ENCODE results near the gene CALML4.
"Not testable (repeated sequence)": the region's sequence is repeated elsewhere in the genome, so short reads cannot be mapped to it uniquely, and the experiment has no call there.

CALML4 gene

DNA sequence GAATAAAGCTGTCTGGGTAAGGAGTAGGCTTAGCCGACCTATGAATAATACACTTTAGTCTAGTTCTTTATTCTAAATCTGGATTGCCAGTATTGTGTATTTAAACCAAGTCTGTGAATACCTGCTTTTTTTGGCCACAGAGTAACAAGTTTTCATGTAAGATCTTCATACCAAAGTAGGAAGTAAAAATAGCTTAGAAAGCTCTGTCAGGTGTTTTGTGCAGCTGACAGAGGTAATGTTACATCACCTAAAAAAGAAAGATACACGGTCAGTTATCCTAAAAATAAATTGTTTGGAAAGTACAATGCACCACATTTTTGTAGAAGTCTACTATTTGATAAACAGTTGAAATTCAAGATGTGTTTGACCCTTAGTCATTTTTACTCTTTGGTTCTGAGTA is 16.5 kb downstream of the CALML4 start:
- DNase-seq = no peak

DNA sequence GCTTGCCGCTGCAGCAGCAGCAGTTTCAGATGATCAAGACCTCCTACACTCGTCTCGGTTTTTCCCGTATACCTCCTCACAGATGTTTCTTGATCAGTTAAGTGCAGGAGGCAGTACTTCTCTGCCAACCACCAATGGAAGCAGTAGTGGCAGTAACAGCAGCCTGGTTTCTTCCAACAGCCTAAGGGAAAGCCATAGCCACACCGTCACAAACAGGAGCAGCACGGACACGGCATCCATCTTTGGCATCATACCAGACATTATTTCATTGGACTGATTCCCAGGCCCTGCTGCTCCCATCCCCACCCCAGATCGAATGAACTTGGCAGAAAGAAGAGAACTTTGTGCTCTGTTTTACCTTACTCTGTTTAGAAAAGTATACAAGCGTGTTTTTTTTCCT is 17.6 kb downstream of the CALML4 start:
- DNase-seq = peak; percentile 62 to 81

DNA sequence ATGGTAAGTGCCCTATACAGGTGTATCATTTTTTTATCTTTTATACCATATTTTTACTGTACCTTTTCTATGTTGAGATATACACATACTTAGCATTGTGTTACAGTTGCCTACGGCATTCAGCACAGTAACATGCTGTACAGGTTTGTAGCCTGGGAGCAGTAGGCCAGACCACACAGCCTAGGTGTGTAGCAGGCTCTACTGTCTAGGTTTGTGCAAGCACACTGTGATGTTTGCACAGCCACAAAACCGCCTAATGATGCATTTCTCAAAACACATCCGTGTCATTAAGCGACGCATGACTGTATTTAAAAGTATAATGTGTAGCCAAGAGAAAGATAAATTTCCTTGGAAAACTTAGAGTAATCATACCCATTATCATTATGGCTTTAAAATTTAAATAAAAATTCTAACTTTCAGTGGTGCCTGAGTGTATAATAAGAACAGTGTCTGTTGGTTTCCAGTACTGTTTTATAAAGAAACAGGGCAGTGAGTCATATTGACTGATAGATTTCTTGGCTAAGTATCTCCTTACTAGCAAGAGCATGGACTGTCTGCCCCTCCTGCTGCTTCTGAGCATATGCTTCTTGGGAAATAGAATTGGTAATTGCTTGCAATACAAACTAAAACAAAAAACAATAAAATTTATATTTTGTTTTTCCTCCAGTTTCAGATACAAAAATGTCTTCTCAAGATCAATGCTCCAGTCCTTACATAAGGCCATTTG is 18.3 kb downstream of the CALML4 start:
- peak; percentile 19 to 61 for DNase-seq

DNA sequence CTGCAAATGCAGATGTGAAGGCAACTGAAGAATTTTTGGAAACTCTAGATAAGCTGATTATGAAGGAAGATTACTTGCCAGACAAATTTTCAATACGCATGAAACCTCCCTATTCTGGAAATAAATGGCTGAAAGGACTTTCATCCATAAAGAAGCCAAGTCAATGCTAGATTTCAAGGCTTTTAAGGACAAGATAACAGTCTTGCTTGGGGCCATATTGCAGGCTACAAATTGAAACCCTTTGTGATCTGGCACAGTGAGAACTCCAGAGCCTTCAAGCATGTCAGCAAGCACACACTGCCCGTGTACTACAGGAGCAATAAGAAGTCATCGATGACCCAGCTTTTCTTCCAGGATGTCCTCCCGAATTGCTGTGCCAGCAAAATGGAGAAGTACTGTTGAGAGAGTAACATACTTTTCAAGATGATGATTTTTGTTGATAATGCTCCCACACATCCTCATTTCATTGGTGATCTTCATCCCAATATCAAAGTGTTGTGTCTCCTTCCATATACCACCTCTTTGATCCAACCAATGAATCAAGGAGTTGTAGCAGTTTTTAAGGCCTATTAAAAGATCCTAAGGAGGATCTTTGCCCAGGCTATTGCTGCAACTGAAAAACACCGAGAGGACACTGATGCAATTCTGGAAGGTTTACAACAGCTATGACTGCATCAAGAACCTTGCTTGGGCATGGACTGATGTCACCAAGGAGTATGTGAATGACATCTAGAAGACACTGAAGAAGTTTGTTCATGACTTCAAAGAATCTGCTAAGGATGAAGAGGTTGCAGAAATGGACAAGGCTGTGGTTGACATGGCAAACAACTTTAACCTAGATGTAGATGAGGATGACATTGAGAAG is 20.3 kb downstream of the CALML4 start:
- DNase-seq = no peak

DNA sequence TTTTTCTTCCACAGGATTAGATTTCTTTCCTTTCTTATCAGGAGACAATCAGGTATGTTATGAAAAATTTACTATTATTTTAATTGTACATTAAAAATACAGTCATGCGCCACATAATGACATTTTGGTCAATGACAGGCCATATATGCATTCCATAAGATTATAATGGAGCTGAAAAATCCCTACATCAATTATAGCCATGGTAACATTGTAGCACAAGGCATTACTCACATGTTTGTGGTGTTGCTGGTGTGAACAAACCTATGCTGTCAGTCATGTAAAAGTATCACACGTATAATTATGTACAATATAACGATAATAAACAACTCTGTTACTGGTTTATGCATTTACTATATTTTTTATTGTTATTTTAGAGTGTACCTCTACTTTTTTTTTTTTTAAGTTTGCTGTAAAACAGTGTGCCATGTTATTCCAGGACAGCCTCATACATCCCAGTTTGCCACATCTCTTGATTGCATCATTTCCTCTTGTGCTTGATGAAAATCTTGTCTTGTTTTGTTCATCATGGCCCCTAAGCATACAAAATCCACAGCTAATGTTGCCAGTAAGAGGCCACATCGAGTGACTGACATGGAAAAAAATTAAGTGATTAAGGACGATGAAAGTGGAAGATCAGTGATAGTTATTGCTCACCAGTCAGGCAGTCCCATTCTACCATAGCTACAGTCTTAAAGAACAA is 21.4 kb downstream of the CALML4 start:
- no peak for DNase-seq

DNA sequence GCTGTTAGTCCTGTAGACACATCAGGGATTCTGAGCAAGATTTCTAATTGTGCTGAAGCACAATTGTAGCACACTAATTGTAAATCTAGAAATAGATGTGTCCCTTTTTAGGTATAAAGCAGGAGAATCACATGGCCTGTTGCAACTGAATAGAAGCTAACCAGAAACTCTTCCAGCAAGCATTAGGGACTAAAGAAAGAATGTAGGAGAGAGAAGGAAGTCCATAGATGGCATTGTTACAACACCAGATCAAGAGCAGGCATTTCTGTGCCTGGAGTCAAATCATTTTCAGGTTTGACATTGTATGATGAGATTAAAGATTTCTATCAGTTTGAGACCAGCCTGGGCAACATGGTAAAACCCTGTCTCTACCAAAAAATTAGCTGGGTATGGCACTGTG is 27.4 kb downstream of the CALML4 start:
- DNase-seq = no peak

DNA sequence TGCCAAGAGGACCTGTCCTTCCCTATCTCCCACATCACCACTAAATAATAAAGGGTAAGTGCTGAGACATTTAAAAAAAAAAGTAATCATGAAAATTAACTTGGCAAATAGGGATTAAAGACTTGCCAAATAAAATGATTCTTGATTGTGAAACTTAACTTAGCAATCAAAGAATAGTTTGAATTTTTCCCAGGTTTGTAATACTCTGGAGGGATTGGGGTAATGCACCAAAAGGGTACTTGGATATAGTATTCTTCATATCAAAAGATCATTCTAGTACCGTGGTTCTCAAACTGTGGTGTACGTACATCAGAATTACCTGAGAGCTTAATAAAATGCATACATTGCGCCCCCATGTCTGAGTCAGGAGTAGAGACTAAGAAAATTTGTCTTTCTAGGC is 28.5 kb downstream of the CALML4 start:
- DNase-seq = no peak

DNA sequence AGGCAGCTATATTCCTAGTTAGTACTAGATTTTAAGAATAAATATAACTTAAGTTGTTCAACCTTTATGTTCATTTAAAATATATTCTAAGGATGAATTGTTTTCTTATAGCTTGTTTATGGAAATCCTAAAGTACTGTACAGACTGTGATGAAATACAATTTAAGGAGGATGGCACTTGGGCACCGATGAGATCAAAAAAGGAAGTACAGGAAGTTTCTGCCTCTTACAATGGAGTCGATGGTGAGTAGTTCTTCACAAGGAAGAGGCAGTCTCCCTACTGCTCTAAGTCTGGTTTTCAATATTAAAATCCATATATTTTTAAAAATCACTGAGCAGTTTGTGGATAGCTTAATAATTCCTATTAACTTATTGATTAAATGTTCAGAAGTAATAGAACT is 29.6 kb downstream of the CALML4 start:
- no peak for DNase-seq

DNA sequence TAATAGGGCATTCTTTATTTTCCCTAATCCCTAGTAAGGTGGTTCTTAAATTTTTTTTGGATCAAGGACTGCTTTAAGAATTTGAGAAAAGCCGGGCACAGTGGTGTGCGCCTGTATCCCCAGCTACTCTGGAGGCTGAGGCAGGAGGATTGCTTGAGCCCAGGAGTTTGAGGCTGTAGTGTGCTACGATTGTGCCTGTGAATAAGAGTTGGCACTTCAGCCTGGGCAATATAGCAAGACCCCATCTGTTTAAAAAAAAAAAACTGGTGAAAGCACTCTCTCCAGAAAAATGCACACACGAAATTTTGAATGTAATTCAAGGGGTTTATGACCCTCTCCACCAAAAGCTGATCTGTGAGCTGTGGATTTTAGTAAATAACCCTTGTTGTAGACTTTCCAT is 32.0 kb downstream of the CALML4 start:
- no peak for DNase-seq

DNA sequence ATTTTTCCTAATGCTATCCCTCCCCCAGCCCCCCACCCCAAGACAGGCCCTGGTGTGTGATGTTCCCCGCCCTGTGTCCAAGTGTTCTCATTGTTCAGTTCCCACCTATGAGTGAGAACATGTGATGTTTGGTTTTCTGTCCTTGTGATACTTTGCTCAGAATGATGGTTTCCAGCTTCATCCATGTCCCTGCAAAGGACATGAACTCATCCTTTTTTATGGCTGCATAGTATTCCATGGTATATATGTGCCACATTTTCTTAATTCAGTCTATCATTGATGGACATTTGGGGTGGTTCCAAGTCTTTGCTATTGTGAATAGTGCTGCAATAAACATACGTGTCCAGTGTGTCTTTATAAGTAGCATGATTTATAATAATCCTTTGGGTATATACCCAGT is 33.1 kb downstream of the CALML4 start:
- not testable (repeated sequence) for DNase-seq

DNA sequence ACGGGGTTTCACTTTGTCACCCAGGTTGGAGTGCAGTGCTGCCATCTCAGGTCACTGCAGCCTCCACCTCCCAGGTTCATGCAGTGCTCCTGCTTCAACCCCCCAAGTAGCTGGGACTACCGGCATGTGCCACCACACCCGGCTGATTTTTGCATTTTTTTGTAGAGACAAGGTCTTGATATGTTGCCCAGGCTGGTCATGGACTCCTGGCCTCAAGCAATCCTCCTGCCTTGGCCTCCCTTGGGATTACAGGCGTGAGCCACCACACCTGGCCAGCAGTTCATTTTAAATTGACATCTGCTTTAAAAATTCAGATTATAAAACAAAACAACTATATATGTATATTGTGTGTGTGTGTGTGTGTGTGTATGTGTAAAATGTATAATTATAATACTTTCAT is 38.3 kb downstream of the CALML4 start:
- DNase-seq = no peak

DNA sequence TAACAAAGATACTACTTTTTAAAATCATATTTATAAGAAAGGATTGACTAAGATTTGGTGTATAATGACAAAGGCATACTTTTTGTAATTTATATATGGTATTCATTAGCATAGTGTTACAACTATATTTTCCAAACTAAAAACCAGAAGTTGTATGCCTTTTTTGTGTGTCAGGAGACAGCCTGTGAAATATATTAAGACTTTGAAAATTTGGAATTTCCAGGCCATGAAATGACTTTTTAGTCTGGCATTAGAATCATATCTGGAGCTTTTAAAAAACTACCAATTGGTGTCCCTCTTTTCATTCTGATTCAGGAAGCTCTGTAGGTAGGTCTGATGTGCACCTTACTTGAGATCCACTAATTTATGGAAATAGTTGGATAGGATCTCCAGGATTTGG is 41.9 kb downstream of the CALML4 start:
- DNase-seq = no peak

DNA sequence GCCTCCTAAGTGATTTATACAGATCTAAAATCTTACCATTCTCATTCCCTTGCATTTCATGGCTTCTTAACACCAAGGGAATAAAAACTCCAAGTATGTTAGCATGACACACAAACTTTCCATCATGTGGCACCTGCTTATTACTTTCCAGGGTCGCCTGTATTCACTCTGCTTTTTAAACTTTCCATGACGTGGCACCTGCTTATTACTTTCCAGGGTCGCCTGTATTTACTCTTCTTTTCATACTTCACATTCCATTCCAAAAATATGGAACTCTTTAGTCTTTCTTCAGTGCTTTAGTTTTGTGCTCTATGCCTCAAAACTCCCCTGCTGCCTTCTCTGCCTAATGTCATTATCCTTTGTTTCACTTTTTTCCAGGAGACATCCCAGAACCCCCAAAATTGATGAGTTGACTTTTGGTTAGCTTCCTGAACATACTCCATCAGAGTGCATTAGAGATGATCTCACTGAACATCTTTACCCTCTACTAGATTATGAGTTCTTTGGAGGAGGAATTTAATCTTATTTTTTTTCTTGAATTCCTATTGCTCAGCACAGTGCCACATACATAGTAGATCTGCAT is 47.0 kb downstream of the CALML4 start:
- DNase-seq = no peak

DNA sequence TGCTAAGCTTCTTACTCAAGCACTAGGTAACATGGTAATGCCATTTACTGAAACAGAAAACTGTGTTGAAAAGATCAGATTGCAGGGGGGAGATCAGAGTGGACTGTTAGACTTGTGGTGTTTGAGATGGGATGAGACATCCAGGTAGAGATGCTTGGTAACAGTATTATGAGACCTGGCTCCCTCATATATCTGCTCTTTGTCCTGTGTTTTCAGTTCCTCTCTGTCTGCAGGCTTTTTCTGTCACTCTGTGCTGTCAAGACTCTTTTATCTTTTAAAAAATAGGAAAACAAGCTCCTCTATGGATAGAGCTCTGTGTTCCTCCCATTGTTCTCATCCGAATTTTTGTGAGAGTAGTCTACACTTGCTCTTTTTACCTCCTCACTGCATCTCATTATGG is 48.1 kb downstream of the CALML4 start:
- DNase-seq = no peak

DNA sequence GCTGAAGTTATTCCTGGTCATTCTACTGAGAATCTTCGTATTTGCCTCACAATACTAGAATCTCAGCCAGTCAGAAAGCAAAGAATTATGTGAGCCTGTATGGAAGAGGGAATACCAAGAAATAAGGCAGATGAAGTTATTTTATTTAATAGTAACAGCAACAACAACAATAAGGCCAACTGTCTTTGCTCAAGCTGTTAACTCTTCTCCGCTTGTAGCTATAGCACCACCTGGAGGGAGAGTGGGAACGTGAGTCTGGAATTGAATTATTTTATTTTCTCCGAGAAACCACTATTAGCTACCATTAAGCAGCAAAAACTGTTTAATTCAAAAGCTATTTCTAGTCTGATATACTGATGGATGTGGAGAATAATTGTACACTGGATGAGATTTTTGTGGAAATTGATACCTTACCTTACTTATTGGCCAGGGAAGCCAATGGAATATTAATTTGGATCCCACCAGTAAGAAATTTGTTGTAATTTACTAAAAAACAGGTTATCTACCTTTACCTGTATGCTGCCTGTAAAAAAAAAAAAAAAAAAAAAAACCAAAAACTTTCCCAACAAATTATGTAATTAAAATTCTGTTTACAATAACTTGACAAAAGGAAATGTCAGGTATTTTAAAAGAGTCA is 50.1 kb downstream of the CALML4 start:
- peak; percentile 56 to 58 for DNase-seq

DNA sequence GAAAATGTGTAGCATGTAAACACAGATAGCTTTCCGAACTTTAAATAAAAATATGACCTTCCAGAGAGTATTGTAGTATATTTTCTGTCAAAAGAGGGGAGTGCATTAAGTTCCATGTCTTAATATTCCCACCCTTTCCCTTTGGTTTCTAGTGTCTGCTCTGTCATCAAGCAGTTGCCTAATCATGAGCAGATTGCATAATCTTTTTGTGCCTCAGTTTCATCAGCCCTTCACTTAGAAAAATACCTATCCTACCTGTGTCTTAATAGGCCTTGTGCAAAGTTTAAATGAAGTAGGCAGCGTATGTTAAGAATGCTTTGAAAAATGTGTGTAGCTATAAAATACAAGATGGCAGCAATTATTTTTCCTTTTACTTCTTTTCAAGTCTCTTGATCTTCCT is 52.8 kb downstream of the CALML4 start:
- DNase-seq = no peak

DNA sequence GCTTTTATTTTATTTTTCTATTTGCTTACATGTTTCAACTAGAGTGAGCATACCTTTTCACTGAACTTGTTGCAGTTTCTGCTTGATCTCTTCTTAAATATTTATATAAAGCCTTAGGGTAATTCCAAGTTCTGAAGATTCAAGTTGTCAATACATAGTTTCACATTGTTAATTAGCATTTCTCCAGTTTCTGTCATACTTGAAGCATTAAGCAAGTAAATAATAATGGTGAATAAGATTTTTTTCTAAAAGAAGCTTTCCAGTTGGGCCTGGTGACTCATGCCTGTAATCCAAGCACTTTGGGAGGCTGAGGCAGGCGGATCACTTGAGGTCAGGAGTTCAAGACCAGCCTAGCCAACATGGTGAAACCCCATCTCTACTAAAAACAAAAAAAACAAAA is 53.9 kb downstream of the CALML4 start:
- DNase-seq = no peak

DNA sequence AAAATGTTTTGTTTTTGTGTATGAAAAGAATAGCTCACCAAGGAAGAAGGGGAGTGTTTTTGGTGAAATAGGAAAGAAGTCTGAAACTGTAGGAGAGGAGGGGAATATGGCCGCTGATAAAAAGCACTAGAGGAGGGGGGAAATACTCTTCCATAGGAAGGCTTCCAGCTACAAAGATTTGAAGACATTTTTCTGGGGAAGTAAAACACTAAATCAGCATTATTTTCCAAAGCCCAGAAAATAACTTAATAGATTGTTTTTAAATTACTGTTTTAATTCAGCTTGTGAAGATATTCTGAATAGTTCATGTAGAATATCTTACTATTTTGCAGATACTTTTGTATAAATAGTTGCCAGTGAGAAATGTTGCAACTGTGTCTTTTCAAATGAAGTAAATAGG is 54.9 kb downstream of the CALML4 start:
- DNase-seq = no peak

DNA sequence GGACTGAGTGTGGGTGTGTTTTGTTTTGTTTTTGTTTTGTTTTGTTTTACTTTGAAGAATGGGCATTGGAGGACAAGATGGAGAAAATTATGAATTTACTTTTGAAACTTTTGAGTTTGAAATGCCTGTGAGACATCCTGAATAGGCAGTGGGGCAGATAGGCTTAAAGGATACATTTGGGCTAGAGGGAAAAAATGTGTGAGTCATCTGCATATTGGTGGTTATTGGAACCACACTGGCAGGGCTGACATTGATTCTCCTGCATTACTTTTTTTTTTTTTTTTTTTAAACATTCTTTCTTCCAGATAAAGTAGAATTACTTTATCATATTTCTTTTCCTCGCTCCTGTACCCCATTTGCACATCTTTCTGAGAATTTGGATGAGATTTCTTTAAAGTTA is 56.1 kb downstream of the CALML4 start:
- DNase-seq = no peak

DNA sequence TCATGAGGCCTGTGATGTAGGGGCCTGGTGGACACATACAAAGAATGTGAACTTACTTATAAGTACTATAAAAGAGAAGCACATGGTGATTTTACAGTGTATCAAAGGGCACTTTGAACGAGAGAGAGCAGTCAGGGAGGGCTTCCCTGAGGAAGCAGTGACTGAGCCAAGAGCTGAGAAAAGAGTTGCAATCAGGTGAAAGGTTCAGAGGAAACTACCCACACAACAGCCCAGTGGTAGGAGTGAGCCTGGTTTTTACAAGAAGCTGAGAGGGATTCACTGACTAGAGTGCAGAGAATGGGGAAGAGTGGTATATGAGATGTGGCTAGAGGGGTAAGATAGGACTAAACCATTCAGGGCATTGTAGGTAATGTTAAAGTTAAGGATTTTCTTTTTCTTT is 57.1 kb downstream of the CALML4 start:
- DNase-seq = no peak

DNA sequence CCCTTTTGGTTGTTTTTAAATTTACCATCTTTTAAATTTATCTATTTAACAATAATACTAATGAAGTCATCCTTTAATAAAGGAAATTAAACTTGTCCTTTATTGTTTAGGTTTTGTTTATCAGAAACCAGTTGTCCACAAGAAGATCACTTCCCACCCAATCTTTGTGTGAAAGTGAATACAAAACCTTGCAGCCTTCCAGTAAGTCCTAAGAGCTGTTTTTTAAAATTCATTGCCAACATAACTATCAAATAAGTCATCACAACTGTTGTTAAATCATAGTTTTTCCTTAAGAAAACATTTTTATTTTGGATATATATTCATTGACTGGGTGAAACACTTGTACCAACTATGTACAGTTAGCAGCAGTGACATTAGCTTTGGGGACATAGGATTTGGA is 59.4 kb downstream of the CALML4 start:
- no peak for DNase-seq

DNA sequence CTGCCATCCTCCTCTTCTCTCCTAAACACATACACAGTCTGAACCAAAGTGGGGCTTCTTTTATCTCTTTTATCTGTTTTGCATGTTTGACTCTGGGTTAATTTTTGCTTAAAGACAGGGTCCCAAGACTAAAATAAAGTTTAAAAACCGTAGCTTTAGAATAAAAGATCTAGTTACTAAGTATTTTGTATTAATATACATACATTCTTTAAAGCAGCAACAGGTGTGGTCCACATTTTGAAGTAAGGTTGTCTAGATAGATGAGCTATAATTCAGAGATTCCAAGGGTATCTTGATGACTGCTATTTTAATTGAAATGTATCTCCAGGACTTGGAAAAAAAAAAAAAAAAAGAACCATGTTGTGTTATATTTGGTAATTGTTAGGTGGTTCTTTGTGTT is 61.3 kb downstream of the CALML4 start:
- no peak for DNase-seq

DNA sequence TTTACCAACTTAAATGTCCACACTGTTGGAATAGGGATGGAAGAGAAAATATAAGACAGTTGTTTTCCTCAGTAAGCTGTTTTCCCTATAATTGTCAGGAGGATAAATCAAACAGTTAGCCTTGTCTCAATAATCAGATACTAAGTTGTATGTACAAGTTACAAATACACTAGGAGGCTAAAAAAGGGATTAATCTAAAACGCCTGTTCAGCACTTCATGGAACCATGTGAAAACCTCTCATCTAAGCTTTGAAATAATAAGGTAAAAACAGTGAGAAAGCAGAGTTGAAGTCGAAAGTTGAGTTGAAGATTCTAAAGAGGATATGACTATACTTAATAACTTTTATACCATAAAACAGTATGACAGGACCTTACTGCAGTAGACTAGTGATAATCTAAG is 62.0 kb downstream of the CALML4 start:
- no peak for DNase-seq
